HuH-7.5 (cell line): Measurements from ENCODE around the gene NFYC.

ENCODE experiments used
- DNase-seq: peaks from one replicate; pipeline ENCODE4 v3.0.0; 2011; ENCODE audit warnings: low spot score

Gene NFYC

GRCh38 chr1:40783001-40783905 lies 91.7 kb downstream of the NFYC start, which contains the start of gene KCNQ4:
Gene KCNQ4, plus strand, starts transcription at chr1:40783787. Its CDS starts 307 bp downstream, at chr1:40784094.
- peak; percentile 47 for DNase-seq

GRCh38 chr1:40784141-40784770 lies 92.8 kb downstream of the NFYC start:
- peak; percentile 44 for DNase-seq

GRCh38 chr1:40784771-40785151 lies 93.3 kb downstream of the NFYC start:
- no peak for DNase-seq

GRCh38 chr1:40785446-40785845 lies 93.9 kb downstream of the NFYC start:
- DNase-seq, result no peak

- DNase-seq, result no peak
Observed at GRCh38 chr1:40786171-40786994, 94.9 kb downstream of the NFYC start.

- no peak for DNase-seq
Observed at GRCh38 chr1:40786995-40787705, 95.6 kb downstream of the NFYC start.

- DNase-seq, result no peak
Observed at GRCh38 chr1:40787737-40788560, 96.4 kb downstream of the NFYC start.

GRCh38 chr1:40788561-40789341 lies 97.2 kb downstream of the NFYC start:
- DNase-seq, result no peak

GRCh38 chr1:40789342-40789598 lies 97.8 kb downstream of the NFYC start:
- no peak for DNase-seq

- DNase-seq, result no peak
Observed at GRCh38 chr1:40789661-40790430, 98.3 kb downstream of the NFYC start.

GRCh38 chr1:40792036-40792435 lies 100.5 kb downstream of the NFYC start:
- no peak for DNase-seq

- DNase-seq, result no peak
Observed at GRCh38 chr1:40793617-40794016, 102.1 kb downstream of the NFYC start.

GRCh38 chr1:40794048-40794447 lies 102.5 kb downstream of the NFYC start:
- DNase-seq, result no peak

GRCh38 chr1:40794974-40795715 lies 103.6 kb downstream of the NFYC start:
- no peak for DNase-seq

- DNase-seq, result no peak
Observed at GRCh38 chr1:40795811-40796586, 104.5 kb downstream of the NFYC start.

GRCh38 chr1:40796939-40797667 lies 105.6 kb downstream of the NFYC start:
- DNase-seq, result no peak

- DNase-seq, result no peak
Observed at GRCh38 chr1:40797668-40798010, 106.1 kb downstream of the NFYC start.
